GM23338 (cell line): ENCODE measurements around the gene TXNDC17. TPM values are rescaled to one million over a fixed set of nuclear protein-coding genes. Genes with fewer than 3 reads are reported as not detected.

Source experiments
- ATAC-seq: fragments of 200-7000 bp; cut with Tn5 transposase; 3 replicates; pipeline ENCODE4 v1.9.1; 2020
- DNase-seq: peaks from one replicate; pipeline ENCODE4 v3.0.0-alpha.2; 2015; ENCODE audit warnings: low spot score
- H2AFZ ChIP-seq: fragments of 200-600 bp; sonication (generic); 2 replicates; pipeline ENCODE4 v1.8.0; 2016; ENCODE audit warnings: antibody characterized with exemption, mild to moderate bottlenecking, moderate library complexity
- H3F3A ChIP-seq: fragments of 200-600 bp; sonication (generic); replicated peaks from 2 replicates; pipeline ENCODE4 v1.8.0; 2017; ENCODE audit warnings: antibody characterized with exemption, mixed run types, low read depth
- H3K27ac ChIP-seq: fragments of 200-600 bp; sonication (generic); 2 replicates; pipeline ENCODE4 v1.6.1; 2016; ENCODE audit warnings: low read depth
- H3K27me3 ChIP-seq: fragments of 200-600 bp; sonication (generic); 2 replicates; pipeline ENCODE4 v1.8.0; 2016; ENCODE audit warnings: mild to moderate bottlenecking, mixed run types, moderate library complexity; ENCODE audit not compliant: insufficient read depth
- H3K36me3 ChIP-seq: fragments of 200-600 bp; sonication (generic); 2 replicates; pipeline ENCODE4 v1.8.0; 2016; ENCODE audit warnings: mild to moderate bottlenecking; ENCODE audit not compliant: insufficient read depth
- H3K4me1 ChIP-seq: fragments of 200-600 bp; sonication (generic); 2 replicates; pipeline ENCODE4 v1.8.0; 2016; ENCODE audit warnings: mild to moderate bottlenecking, moderate library complexity; ENCODE audit not compliant: insufficient read depth
- H3K4me2 ChIP-seq: fragments of 200-600 bp; sonication (generic); 2 replicates; pipeline ENCODE4 v1.7.1; 2017; ENCODE audit warnings: mixed run types
- H3K4me3 ChIP-seq: fragments of 200-600 bp; sonication (generic); 2 replicates; pipeline ENCODE4 v1.6.1; 2016; ENCODE audit warnings: mixed run types
- H3K79me2 ChIP-seq: fragments of 200-600 bp; sonication (generic); replicated peaks from 2 replicates; pipeline ENCODE4 v1.8.0; 2017; ENCODE audit warnings: mild to moderate bottlenecking; ENCODE audit not compliant: insufficient read depth
- H3K9me2 ChIP-seq: fragments of 200-600 bp; sonication (generic); 2 replicates; pipeline ENCODE4 v1.8.0; 2017; ENCODE audit not compliant: insufficient read depth
- H4K20me1 ChIP-seq: fragments of 200-600 bp; sonication (generic); replicated peaks from 2 replicates; pipeline ENCODE4 v1.8.0; 2017; ENCODE audit warnings: mild to moderate bottlenecking; ENCODE audit not compliant: insufficient read depth
- H3K27ac Mint-ChIP-seq: 2 replicates; pipeline ENCODE4 v1.8.0; 2020; ENCODE audit warnings: inconsistent platforms, mild to moderate bottlenecking, moderate library complexity, mixed read lengths
- H3K27me3 Mint-ChIP-seq: 3 replicates; pipeline ENCODE4 v1.8.0; 2022; ENCODE audit warnings: low read depth, mild to moderate bottlenecking, moderate library complexity, mixed read lengths, inconsistent platforms; ENCODE audit not compliant: insufficient read depth, poor library complexity
- H3K36me3 Mint-ChIP-seq: 3 replicates; pipeline ENCODE4 v1.8.0; 2021; ENCODE audit warnings: low read depth, mild to moderate bottlenecking, inconsistent platforms, moderate library complexity, mixed read lengths
- H3K4me1 Mint-ChIP-seq: 3 replicates; pipeline ENCODE4 v1.8.0; 2020; ENCODE audit warnings: mild to moderate bottlenecking, inconsistent platforms, mixed read lengths
- H3K4me3 Mint-ChIP-seq: 3 replicates; pipeline ENCODE4 v1.8.0; 2021; ENCODE audit warnings: moderate library complexity, mild to moderate bottlenecking, inconsistent platforms, mixed read lengths
- H3K9me3 Mint-ChIP-seq: 3 replicates; pipeline ENCODE4 v1.8.0; 2020; ENCODE audit warnings: moderate library complexity, mild to moderate bottlenecking, inconsistent platforms, mixed read lengths
- CREB1 ChIP-seq: fragments of 250-450 bp; sonication (Bioruptor Pico); IDR thresholded peaks from 2 replicates; pipeline ENCODE4 v1.5.0; 2020; ENCODE audit warnings: low read depth, mild to moderate bottlenecking, moderate library complexity
- CTCF ChIP-seq, 2 experiments: fragments of 200-600 bp in 1 of 2; sonication (generic) in 1 of 2; conservative IDR thresholded peaks; 2 replicates each; pipeline versions ENCODE4 v1.5.1 to v1.6.1; 2016 to 2017; ENCODE audit warnings: antibody characterized with exemption in 2 of 2, low read depth in 2 of 2, mild to moderate bottlenecking in 2 of 2, moderate library complexity in 1 of 2
- ETS1 ChIP-seq: IDR thresholded peaks from 2 replicates; pipeline ENCODE4 v1.6.1; 2016; ENCODE audit warnings: antibody characterized with exemption
- EZH2phosphoT487 ChIP-seq: fragments of 200-600 bp; sonication (generic); IDR thresholded peaks from one replicate; pipeline ENCODE4 v1.8.1; 2018; ENCODE audit warnings: antibody characterized with exemption; ENCODE audit not compliant: unreplicated experiment
- JUNB ChIP-seq: IDR thresholded peaks from one replicate; pipeline ENCODE4 v1.6.1; 2016; ENCODE audit warnings: antibody characterized with exemption; ENCODE audit not compliant: unreplicated experiment
- NANOG ChIP-seq: IDR thresholded peaks from 2 replicates; pipeline ENCODE4 v1.6.1; 2016; ENCODE audit warnings: antibody characterized with exemption, borderline replicate concordance
- POLR2AphosphoS5 ChIP-seq: IDR thresholded peaks from 2 replicates; pipeline ENCODE4 v1.6.1; 2016; ENCODE audit warnings: antibody characterized with exemption, low read depth
- REST ChIP-seq: IDR thresholded peaks from one replicate; pipeline ENCODE4 v1.6.1; 2018; ENCODE audit warnings: antibody characterized with exemption; ENCODE audit not compliant: unreplicated experiment
- STAT1 ChIP-seq: IDR thresholded peaks from one replicate; pipeline ENCODE4 v1.6.1; 2016; ENCODE audit warnings: antibody characterized with exemption; ENCODE audit not compliant: unreplicated experiment
- ZNF331 ChIP-seq: fragments of 250-450 bp; sonication (Bioruptor Pico); IDR thresholded peaks from 2 replicates; pipeline ENCODE4 v1.5.0; 2020; ENCODE audit warnings: low read depth, mild to moderate bottlenecking, moderate library complexity
- polyA plus RNA-seq: library from polyadenylated mRNA; unstranded; fragments of >200 nt; fragmentation: Nextera tagmentation; extraction: Ambion mirVana; gene quantifications from 2 replicates; pipeline ENCODE4 v1.2.1, GENCODE V29; 2016
- total RNA-seq: library from RNA; depleted of rRNA; stranded (reverse); fragments of >200 nt; shearing (Covaris generic); gene quantifications from 2 replicates; pipeline ENCODE4 v1.2.3, GENCODE V29; 2014
- TF ChIP-seq, protein P1 (sequence below): fragments of 250-450 bp; sonication (Bioruptor Pico); IDR thresholded peaks from 2 replicates; pipeline ENCODE4 v1.5.0; 2020; ENCODE audit warnings: mild to moderate bottlenecking, moderate library complexity

Gene TXNDC17
- total and polyA plus RNA-seq, 2 experiments from 2014 or later = 202 to 887 TPM

GRCh38 chr17:6669479-6670212 is 28.8 kb downstream of the TXNDC17 start (continued):
- TF ChIP-seq, protein P1, sequence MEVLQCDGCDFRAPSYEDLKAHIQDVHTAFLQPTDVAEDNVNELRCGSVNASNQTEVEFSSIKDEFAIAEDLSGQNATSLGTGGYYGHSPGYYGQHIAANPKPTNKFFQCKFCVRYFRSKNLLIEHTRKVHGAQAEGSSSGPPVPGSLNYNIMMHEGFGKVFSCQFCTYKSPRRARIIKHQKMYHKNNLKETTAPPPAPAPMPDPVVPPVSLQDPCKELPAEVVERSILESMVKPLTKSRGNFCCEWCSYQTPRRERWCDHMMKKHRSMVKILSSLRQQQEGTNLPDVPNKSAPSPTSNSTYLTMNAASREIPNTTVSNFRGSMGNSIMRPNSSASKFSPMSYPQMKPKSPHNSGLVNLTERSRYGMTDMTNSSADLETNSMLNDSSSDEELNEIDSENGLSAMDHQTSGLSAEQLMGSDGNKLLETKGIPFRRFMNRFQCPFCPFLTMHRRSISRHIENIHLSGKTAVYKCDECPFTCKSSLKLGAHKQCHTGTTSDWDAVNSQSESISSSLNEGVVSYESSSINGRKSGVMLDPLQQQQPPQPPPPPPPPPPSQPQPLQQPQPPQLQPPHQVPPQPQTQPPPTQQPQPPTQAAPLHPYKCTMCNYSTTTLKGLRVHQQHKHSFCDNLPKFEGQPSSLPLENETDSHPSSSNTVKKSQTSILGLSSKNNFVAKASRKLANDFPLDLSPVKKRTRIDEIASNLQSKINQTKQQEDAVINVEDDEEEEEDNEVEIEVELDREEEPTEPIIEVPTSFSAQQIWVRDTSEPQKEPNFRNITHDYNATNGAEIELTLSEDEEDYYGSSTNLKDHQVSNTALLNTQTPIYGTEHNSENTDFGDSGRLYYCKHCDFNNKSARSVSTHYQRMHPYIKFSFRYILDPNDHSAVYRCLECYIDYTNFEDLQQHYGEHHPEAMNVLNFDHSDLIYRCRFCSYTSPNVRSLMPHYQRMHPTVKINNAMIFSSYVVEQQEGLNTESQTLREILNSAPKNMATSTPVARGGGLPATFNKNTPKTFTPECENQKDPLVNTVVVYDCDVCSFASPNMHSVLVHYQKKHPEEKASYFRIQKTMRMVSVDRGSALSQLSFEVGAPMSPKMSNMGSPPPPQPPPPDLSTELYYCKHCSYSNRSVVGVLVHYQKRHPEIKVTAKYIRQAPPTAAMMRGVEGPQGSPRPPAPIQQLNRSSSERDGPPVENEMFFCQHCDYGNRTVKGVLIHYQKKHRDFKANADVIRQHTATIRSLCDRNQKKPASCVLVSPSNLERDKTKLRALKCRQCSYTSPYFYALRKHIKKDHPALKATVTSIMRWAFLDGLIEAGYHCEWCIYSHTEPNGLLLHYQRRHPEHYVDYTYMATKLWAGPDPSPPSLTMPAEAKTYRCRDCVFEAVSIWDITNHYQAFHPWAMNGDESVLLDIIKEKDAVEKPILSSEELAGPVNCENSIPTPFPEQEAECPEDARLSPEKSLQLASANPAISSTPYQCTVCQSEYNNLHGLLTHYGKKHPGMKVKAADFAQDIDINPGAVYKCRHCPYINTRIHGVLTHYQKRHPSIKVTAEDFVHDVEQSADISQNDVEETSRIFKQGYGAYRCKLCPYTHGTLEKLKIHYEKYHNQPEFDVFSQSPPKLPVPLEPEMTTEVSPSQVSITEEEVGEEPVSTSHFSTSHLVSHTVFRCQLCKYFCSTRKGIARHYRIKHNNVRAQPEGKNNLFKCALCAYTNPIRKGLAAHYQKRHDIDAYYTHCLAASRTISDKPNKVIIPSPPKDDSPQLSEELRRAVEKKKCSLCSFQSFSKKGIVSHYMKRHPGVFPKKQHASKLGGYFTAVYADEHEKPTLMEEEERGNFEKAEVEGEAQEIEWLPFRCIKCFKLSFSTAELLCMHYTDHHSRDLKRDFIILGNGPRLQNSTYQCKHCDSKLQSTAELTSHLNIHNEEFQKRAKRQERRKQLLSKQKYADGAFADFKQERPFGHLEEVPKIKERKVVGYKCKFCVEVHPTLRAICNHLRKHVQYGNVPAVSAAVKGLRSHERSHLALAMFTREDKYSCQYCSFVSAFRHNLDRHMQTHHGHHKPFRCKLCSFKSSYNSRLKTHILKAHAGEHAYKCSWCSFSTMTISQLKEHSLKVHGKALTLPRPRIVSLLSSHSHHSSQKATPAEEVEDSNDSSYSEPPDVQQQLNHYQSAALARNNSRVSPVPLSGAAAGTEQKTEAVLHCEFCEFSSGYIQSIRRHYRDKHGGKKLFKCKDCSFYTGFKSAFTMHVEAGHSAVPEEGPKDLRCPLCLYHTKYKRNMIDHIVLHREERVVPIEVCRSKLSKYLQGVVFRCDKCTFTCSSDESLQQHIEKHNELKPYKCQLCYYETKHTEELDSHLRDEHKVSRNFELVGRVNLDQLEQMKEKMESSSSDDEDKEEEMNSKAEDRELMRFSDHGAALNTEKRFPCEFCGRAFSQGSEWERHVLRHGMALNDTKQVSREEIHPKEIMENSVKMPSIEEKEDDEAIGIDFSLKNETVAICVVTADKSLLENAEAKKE (CRISPR knock-in tag) = no peak

DNA sequence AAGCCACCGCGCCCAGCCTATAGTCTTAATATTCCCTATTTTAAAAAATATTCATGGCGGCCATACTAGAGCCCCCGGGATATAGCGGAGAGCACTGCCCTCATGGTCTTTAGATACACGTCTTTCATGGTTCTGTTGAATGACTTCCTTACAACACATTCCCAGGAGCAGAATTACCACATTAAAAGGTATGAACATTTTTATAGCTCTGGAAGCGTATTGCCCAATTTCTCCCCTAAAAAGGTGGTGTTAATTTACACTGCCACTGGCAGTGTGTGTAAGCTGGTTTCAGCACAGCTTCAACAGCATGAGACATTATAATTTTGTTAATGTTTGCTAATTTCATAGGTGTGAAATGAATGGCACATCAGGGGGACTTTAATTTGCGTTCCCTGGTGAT is 29.7 kb downstream of the TXNDC17 start:
- no peak for ATAC-seq
- no peak overlapping the region for H3K27ac Mint-ChIP-seq
- H3K36me3 Mint-ChIP-seq = no peaks in the 10 kb centered on the region

More for the DNA sequence above, 29.7 kb downstream of the TXNDC17 start:
- Histone ChIP-seq H3K79me2 (no peaks in the 10 kb centered on the region), H3K9me2 (no peaks in the 10 kb centered on the region), H3K36me3 (no peaks in the 10 kb centered on the region), H3K4me3 (no peak overlapping the region), H3K27ac (no peak overlapping the region), H2AFZ (no peak overlapping the region), H3K4me2 (no peak overlapping the region), H3K4me1 (no peaks in the 10 kb centered on the region), H3K27me3 (peaks cover 3% of the 10 kb centered on the region), H4K20me1 (peaks cover 3% of the 10 kb centered on the region; the same call in 1 of the 2 replicates), H3F3A (no peaks in the 10 kb centered on the region)
- no peak overlapping the region for H3K4me3 Mint-ChIP-seq
- TF ChIP-seq REST (no peak), STAT1 (no peak), CREB1 (CRISPR knock-in tag) (no peak), CTCF (conservative IDR thresholded peaks at IDR 0.05; ENCODE audit: low read depth in 2 of 2) (no peak), NANOG (no peak), EZH2phosphoT487 (no peak), JUNB (no peak), ZNF331 (CRISPR knock-in tag) (no peak), POLR2AphosphoS5 (no peak), ETS1 (no peak)
- peaks cover 11% of the 10 kb centered on the region for H3K27me3 Mint-ChIP-seq
- no peaks in the 10 kb centered on the region for H3K9me3 Mint-ChIP-seq
- peaks cover 8% of the 10 kb centered on the region; the same call in 2 of the 3 replicates for H3K4me1 Mint-ChIP-seq
- DNase-seq = no peak
